ENCODE measurements around the gene RFX4.

DNA sequence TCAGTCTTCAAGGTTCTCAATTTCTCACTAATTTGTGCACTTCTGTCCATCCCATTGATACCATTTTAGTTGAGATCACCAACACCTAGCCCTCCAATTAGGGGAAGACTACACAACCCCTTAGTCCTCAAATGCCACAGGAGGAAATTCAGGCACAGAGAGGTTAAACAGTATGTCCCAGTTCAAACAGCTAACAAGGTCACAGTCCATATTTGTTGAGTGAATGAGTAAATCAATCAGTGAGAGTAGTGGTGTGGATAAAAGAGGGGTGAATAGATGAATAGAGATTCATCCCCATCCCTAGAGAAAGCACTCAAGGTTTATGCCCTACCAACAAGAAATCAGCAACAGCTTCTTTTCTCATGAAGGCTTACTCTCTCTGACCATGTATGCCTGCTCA, 97.5 kb downstream of the RFX4 start:
- no peak for TF ChIP-seq EZH2 (IDR thresholded peaks at IDR 0.05; ENCODE audit: borderline replicate concordance, low read depth, low read length, severe bottlenecking)
- TF ChIP-seq, protein P1, sequence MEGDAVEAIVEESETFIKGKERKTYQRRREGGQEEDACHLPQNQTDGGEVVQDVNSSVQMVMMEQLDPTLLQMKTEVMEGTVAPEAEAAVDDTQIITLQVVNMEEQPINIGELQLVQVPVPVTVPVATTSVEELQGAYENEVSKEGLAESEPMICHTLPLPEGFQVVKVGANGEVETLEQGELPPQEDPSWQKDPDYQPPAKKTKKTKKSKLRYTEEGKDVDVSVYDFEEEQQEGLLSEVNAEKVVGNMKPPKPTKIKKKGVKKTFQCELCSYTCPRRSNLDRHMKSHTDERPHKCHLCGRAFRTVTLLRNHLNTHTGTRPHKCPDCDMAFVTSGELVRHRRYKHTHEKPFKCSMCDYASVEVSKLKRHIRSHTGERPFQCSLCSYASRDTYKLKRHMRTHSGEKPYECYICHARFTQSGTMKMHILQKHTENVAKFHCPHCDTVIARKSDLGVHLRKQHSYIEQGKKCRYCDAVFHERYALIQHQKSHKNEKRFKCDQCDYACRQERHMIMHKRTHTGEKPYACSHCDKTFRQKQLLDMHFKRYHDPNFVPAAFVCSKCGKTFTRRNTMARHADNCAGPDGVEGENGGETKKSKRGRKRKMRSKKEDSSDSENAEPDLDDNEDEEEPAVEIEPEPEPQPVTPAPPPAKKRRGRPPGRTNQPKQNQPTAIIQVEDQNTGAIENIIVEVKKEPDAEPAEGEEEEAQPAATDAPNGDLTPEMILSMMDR (IDR thresholded peaks at IDR 0.05; ENCODE audit: borderline replicate concordance, extremely low read depth, low read length, poor library complexity, severe bottlenecking), result no peak
